ENCODE measurements around the gene BICRA.

DNA sequence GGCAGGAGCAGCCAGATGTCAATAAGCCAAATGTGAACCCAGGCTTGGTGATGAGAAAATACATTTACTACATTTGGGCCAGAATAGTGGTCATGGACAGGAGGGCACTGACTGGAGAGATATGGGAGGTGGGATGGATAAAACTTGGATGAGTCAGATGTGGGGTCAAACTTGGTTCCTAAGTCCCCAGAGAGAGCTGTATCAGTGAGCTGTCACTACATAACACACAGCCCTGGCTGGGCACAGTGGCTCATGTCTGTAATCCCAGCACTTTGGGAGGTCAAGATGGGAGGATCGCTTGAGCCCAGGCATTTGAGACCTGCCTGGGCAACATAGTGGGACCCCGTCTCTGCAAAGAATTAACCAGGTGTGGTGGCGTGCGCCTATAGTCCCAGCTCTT is 52.7 kb downstream of the BICRA start:
- TF ChIP-seq POLR2AphosphoS5 (IDR thresholded peaks at IDR 0.05; ENCODE audit: low read depth, low read length), result no peak
- TF ChIP-seq POLR2A (IDR thresholded peaks at IDR 0.05; ENCODE audit: low read depth, low read length), result no peak
- no peak for TF ChIP-seq PAX5 (IDR thresholded peaks at IDR 0.05; ENCODE audit: insufficient read depth, low read length, severe bottlenecking)
